Smooth muscle cell (in vitro differentiated cells): ENCODE measurements around the gene TMEM250. TPM values are rescaled to one million over a fixed set of nuclear protein-coding genes. Genes with fewer than 3 reads are reported as not detected.

Source experiments
- DNase-seq: peaks from one replicate; lab custom pipeline; 2025; ENCODE audit not compliant: unreplicated experiment; lab: John Stamatoyannopoulos, UW
- H2AFZ ChIP-seq: fragments of 200-600 bp; sonication (generic); 2 replicates; pipeline ENCODE4 v1.6.0; 2016; ENCODE audit warnings: antibody characterized with exemption, low read depth, mild to moderate bottlenecking
- H3F3A ChIP-seq: fragments of 200-600 bp; sonication (generic); 2 replicates; pipeline ENCODE4 v1.6.0; 2017; ENCODE audit warnings: antibody characterized with exemption, low read depth
- H3K27ac ChIP-seq: fragments of 200-600 bp; sonication (generic); 2 replicates; pipeline ENCODE4 v1.5.1; 2016; ENCODE audit warnings: low read depth, mild to moderate bottlenecking
- H3K27me3 ChIP-seq: fragments of 200-600 bp; sonication (generic); 2 replicates; pipeline ENCODE4 v1.6.1; 2016; ENCODE audit warnings: low read depth, mild to moderate bottlenecking
- H3K36me3 ChIP-seq: fragments of 200-600 bp; sonication (generic); 2 replicates; pipeline ENCODE4 v1.5.1; 2016; ENCODE audit warnings: low read depth
- H3K4me1 ChIP-seq: fragments of 200-600 bp; sonication (generic); 2 replicates; pipeline ENCODE4 v1.5.1; 2016; ENCODE audit warnings: low read depth
- H3K4me2 ChIP-seq: fragments of 200-600 bp; sonication (generic); 2 replicates; pipeline ENCODE4 v1.6.0; 2016; ENCODE audit warnings: mild to moderate bottlenecking
- H3K4me3 ChIP-seq: fragments of 200-600 bp; sonication (generic); 2 replicates; pipeline ENCODE4 v1.5.1; 2016; ENCODE audit warnings: mild to moderate bottlenecking
- H3K79me2 ChIP-seq: fragments of 200-600 bp; sonication (generic); 2 replicates; pipeline ENCODE4 v1.6.0; 2016; ENCODE audit warnings: low read depth, mild to moderate bottlenecking
- H3K9ac ChIP-seq: fragments of 200-600 bp; sonication (generic); 2 replicates; pipeline ENCODE4 v1.6.0; 2016; ENCODE audit warnings: low read depth
- H3K9me3 ChIP-seq: fragments of 200-600 bp; sonication (generic); replicated peaks from 2 replicates; pipeline ENCODE4 v1.5.1; 2016; ENCODE audit warnings: low read depth
- H4K20me1 ChIP-seq: fragments of 200-600 bp; sonication (generic); 2 replicates; pipeline ENCODE4 v1.6.0; 2016; ENCODE audit warnings: low read depth
- WGBS: methylation state at CpG from one replicate; pipeline ENCODE4 v1.1.7; 2016; ENCODE audit warnings: low lambda C conversion rate; 5-methylcytosine and 5-hydroxymethylcytosine counted together
- polyA plus RNA-seq: library from polyadenylated mRNA; unstranded; fragments of >200 nt; fragmentation: Nextera tagmentation; extraction: Ambion mirVana; gene quantifications from 2 replicates; pipeline ENCODE4 v1.2.1, GENCODE V29; 2016
- total RNA-seq: library from RNA; depleted of rRNA; stranded (reverse); fragments of >200 nt; gene quantifications from 2 replicates; pipeline ENCODE4 v1.2.3, GENCODE V29; 2014
- TF ChIP-seq, protein P1 (sequence below): fragments of 200-600 bp; sonication (generic); IDR thresholded peaks from 2 replicates; pipeline ENCODE4 v1.5.1; 2017; ENCODE audit warnings: borderline replicate concordance, mild to moderate bottlenecking, antibody characterized with exemption; ENCODE audit not compliant: insufficient read depth, poor library complexity, severe bottlenecking

The TMEM250 gene
- total and polyA plus RNA-seq, 2 experiments from 2014 or later: 26.7 to 38.2 TPM

GRCh38 chr9:136075881-136076678 is 42.6 kb downstream of the TMEM250 start:
- Histone ChIP-seq H3K36me3 (no peaks in the 10 kb centered on the region), H3K27ac (no peak overlapping the region), H3F3A (no peaks in the 10 kb centered on the region), H3K9me3 (no peaks in the 10 kb centered on the region), H4K20me1 (peaks cover 96% of the 10 kb centered on the region), H3K4me1 (no peaks in the 10 kb centered on the region), H3K9ac (no peak overlapping the region), H3K4me3 (no peak overlapping the region), H3K27me3 (no peaks in the 10 kb centered on the region), H3K4me2 (no peak overlapping the region), H3K79me2 (peaks cover 91% of the 10 kb centered on the region), H2AFZ (no peak overlapping the region)
- no peak for DNase-seq
- 97% methylated on average over 26 of the region's 26 CpGs for WGBS
- TF ChIP-seq, protein P1, sequence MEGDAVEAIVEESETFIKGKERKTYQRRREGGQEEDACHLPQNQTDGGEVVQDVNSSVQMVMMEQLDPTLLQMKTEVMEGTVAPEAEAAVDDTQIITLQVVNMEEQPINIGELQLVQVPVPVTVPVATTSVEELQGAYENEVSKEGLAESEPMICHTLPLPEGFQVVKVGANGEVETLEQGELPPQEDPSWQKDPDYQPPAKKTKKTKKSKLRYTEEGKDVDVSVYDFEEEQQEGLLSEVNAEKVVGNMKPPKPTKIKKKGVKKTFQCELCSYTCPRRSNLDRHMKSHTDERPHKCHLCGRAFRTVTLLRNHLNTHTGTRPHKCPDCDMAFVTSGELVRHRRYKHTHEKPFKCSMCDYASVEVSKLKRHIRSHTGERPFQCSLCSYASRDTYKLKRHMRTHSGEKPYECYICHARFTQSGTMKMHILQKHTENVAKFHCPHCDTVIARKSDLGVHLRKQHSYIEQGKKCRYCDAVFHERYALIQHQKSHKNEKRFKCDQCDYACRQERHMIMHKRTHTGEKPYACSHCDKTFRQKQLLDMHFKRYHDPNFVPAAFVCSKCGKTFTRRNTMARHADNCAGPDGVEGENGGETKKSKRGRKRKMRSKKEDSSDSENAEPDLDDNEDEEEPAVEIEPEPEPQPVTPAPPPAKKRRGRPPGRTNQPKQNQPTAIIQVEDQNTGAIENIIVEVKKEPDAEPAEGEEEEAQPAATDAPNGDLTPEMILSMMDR: no peak

DNA sequence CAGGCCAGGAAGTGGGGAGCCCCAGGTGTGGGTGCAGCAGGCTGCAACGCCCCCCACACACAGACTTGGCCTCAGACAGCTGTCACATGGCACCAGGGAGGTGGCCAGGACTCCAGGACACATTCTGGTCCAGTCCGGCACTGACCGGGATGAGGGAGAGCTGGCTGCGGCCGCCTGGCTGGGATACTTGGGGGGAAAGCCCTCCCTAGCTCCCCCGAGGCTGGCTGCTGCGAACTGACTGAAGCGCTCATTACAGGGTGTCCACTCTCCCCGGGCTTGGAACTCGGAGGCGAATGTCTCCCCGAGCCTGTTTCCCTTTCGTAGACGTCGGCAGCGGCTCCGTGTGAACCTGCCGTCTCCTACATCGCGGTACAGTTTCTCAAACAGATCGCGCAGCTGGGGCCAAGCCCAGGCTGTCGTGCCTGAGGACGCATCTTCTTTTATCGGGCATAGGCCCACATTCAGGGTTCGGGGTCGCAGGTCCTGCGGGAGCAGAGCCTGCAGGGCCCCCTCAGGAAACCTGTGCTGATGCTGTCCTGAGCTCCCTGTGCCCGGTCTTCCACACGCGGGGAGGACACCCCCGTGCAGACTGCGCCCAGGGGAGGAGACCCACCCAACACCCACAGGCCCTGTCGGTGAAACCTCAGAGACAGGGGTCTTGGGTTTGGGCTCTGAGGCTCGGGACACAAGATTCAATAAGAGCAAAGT is 43.4 kb downstream of the TMEM250 start:
- no peaks in the 10 kb centered on the region for H3K36me3 ChIP-seq
- no peaks in the 10 kb centered on the region for H3K4me1 ChIP-seq
- no peaks in the 10 kb centered on the region for H3K9me3 ChIP-seq
- H3F3A ChIP-seq: no peaks in the 10 kb centered on the region
- no peak overlapping the region for H3K4me2 ChIP-seq
- H4K20me1 ChIP-seq: peaks cover 96% of the 10 kb centered on the region
- H3K79me2 ChIP-seq: peaks cover 89% of the 10 kb centered on the region
- H3K9ac ChIP-seq: no peak overlapping the region
- no peak overlapping the region for H3K4me3 ChIP-seq
- no peaks in the 10 kb centered on the region for H3K27me3 ChIP-seq
- 93% methylated on average over 35 of the region's 35 CpGs for WGBS
- H3K27ac ChIP-seq: no peak overlapping the region
- no peak overlapping the region for H2AFZ ChIP-seq
- TF ChIP-seq, protein P1: no peak
- no peak for DNase-seq

DNA sequence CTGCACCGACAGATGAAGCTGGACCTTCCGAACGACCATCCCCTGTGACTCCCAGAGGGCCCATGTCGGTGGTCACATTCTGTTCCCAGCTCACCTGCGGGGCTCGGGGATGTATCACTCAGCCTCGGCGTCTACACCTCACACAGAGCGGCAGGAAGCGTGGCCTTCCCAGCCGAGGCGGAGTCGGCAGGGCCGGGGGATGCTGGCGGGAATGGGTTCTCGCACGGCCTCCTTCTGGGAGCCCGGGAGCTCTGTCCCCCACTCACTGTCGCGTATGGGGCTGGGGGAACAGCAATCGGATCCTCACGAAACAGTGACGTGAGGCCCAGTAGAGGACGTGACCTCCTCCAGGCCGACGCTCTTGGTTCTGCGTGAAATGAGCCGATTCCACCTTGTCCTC is 44.0 kb downstream of the TMEM250 start:
- Histone ChIP-seq H4K20me1 (peaks cover 96% of the 10 kb centered on the region), H3K27me3 (no peaks in the 10 kb centered on the region), H3K4me3 (no peak overlapping the region), H3K9ac (no peak overlapping the region), H3K4me1 (no peaks in the 10 kb centered on the region), H2AFZ (no peak overlapping the region), H3K79me2 (peaks cover 89% of the 10 kb centered on the region), H3F3A (no peaks in the 10 kb centered on the region), H3K9me3 (no peaks in the 10 kb centered on the region), H3K27ac (no peak overlapping the region), H3K4me2 (no peak overlapping the region), H3K36me3 (no peaks in the 10 kb centered on the region)
- DNase-seq: no peak
- WGBS: 96% methylated on average over 28 of the region's 28 CpGs
- TF ChIP-seq, protein P1: no peak

Other genes starting within 250 kb of the TMEM250 start
- gene CAMSAP1, start 211.3 kb downstream of the TMEM250 start, total RNA-seq: 15.1 and 17.8 TPM in 2 replicates
- gene CAMSAP1, start 211.3 kb downstream of the TMEM250 start, polyA plus RNA-seq: 5.3 and 5.4 TPM in 2 replicates
- 34.3 and 35.3 TPM in 2 replicates for gene UBAC1, start 157.5 kb downstream of the TMEM250 start, total RNA-seq
- gene UBAC1, start 157.5 kb downstream of the TMEM250 start, polyA plus RNA-seq: 43.5 and 50.4 TPM in 2 replicates
- 6.9 and 8.8 TPM in 2 replicates for gene NACC2, start 23.6 kb downstream of the TMEM250 start, total RNA-seq
- 5.4 and 6.7 TPM in 2 replicates for gene NACC2, start 23.6 kb downstream of the TMEM250 start, polyA plus RNA-seq
- not detected in 2 replicates for gene LHX3, start 86.3 kb upstream of the TMEM250 start, total RNA-seq
- not detected in 2 replicates for gene LHX3, start 86.3 kb upstream of the TMEM250 start, polyA plus RNA-seq
- gene QSOX2, start 126.9 kb upstream of the TMEM250 start, total RNA-seq: 8.7 TPM in 2 replicates
- gene QSOX2, start 126.9 kb upstream of the TMEM250 start, polyA plus RNA-seq: 1.9 and 2.5 TPM in 2 replicates
- not detected in 2 replicates for gene CCDC187, start 185.2 kb upstream of the TMEM250 start, total RNA-seq
- 0.10 TPM in 1 of 2 replicates, not detected in the other for gene CCDC187, start 185.2 kb upstream of the TMEM250 start, polyA plus RNA-seq
- 17.1 and 21.1 TPM in 2 replicates for gene GPSM1, start 208.7 kb upstream of the TMEM250 start, total RNA-seq
- gene GPSM1, start 208.7 kb upstream of the TMEM250 start, polyA plus RNA-seq: 42.8 and 45.9 TPM in 2 replicates
- 9.5 and 19.0 TPM in 2 replicates for gene DNLZ, start 244.9 kb upstream of the TMEM250 start, total RNA-seq
- 31.5 and 41.5 TPM in 2 replicates for gene DNLZ, start 244.9 kb upstream of the TMEM250 start, polyA plus RNA-seq